ENCODE results near the gene NBPF1.
"Not testable (repeated sequence)": the region's sequence is repeated elsewhere in the genome, so short reads cannot be mapped to it uniquely, and the experiment has no call there.

The NBPF1 gene

DNA sequence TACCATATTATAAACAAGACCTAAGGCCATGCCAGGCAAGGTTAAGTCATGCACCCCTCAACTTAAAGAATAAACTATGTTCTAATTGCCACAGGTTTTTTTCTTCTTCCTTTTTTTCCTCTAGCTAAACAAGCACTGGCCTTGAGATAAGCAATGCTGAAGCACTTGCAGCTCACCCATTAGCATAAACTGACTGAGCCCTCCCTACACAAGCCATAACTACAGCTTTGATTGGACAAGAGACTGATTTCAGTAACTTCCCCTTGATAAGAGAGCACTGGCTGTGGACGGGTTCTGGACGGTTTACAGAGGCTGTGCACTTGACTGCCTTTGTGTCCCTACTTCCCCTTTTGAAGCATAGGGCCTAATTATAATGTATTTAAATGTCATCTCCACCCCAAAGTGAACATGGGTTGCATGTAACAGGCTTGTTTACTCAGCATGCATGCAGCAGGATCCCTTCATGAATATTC lies 72.9 kb downstream of the NBPF1 start:
- not testable (repeated sequence) for DNase-seq

- DNase-seq, result not testable (repeated sequence)
Measured at GRCh38 chr1:16537528-16537927, 75.8 kb downstream of the NBPF1 start.

- not testable (repeated sequence) for DNase-seq
Measured at GRCh38 chr1:16536796-16537195, 76.6 kb downstream of the NBPF1 start.

GRCh38 chr1:16535898-16536297 lies 77.5 kb downstream of the NBPF1 start:
- not testable (repeated sequence) for DNase-seq

- not testable (repeated sequence) for DNase-seq
Measured at GRCh38 chr1:16535487-16535886, 77.9 kb downstream of the NBPF1 start.

DNA sequence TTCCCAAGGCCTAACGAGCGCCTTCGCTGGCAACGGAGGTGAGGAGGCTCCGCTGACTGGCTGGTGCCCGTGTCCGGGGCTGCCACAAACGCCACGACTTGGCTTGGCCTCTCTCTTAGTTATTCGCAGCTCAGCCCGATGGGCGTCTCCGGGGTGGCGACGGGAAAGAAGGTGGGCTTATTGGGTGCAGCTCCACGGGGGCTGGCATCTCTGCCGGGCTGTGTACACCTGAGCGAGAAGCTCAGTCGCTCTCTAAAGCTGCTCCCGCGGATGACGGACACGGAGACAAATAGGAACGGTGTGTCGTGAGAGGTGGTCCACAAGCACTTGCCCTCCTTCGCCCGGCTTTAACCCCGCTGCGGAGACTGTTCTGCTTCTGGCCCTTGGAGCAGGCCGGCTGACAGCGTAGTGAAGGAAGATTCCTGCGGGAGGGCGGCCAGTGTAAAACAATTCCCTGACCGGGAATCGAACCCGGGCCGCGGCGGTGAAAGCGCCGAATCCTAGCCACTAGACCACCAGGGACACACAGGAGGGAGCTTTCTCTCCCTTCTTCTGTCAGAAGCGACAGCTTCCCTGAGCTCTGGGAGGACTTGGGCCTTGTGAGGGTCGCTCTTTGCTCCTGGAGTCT lies 78.4 kb downstream of the NBPF1 start:
- DNase-seq, result not testable (repeated sequence)

DNA sequence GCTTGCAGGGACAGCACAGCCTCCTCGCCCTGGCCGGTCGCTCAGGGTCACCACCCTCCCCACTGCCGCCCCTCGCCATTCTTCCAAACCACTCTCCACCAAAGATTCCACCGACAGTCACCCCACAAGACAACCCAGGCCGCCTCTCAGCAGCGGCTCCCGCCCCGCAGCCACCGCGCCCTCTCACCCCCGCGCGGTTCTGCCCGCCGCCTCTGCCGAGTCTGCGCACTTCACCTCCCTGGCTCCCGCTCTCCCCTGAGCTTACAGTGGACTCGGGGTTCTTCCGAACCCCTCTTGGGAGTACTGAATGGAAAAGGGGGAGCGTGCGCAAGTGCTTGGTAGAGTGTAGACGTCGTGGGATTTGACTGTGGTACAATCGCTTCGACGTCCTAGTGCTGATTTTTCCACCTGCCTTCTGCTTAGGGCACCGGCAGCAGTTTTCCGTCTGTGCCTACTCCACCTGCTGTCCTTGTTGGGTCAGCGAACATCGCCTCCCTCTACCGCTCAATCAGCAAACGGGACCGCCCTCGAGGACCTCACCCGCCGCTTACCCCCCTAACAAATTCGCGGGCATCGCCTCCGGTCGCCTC lies 79.0 kb downstream of the NBPF1 start:
- DNase-seq, result not testable (repeated sequence)

GRCh38 chr1:16532235-16532991 lies 81.0 kb downstream of the NBPF1 start:
- not testable (repeated sequence) for DNase-seq

DNA sequence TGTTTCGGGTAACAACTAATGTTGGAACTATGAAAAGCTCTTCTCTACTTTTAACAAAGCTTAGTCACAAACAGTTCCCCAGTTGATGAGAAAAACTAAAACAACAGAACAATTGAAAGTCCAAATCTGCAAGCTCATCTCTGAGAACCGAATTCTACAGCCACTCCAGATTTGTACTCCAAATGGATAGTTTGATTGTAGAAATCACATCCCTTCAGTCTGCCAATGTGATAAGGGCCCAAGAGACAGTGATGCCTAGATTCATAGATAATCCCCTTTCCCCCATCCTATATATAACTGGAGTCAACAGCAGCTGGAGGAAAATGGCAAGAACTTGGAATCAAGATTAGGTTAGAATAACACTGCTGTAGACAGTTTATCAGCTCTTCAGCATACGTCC lies 85.0 kb downstream of the NBPF1 start:
- DNase-seq, result not testable (repeated sequence)

- not testable (repeated sequence) for DNase-seq
Measured at GRCh38 chr1:16525769-16526168, 87.6 kb downstream of the NBPF1 start.

DNA sequence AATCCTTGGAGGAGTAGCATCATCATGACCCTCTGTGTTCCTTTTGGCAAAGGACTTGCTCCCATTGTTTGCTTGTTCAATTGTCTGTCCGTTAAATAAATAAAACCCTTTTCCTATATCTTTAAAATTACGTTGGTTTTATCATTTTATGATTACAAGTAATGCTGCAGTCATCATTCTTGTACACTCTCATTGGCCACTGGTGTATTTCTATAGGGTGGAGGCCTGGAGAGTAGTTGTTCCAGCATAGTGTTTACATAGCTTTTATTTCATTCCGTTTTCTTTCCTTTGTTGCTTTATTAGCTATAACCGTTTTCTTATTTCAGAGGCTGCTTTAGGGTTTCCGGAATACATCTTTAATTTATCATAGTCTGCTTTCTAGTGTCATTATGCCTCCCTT lies 91.7 kb downstream of the NBPF1 start:
- not testable (repeated sequence) for DNase-seq

GRCh38 chr1:16521288-16521583 lies 92.1 kb downstream of the NBPF1 start:
- no peak for DNase-seq

GRCh38 chr1:16520435-16521287 lies 92.7 kb downstream of the NBPF1 start:
- not testable (repeated sequence) for DNase-seq

- DNase-seq, result not testable (repeated sequence)
Measured at GRCh38 chr1:16519255-16519951, 94.0 kb downstream of the NBPF1 start.

DNA sequence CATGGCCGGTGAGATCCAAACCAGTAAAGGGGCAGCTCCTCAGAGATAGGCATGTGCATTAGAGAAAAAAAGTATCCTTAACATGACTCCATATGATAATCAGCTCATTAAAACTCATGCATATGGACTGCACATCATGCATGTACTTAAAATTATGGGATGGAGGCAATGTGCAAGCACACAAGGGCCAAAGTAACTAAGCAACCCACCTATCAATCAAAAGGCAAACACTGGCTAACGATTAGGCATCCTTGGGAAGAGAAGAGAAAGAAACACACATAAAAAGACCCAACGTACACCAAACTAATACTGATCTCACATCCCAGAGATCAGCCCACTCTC lies 94.5 kb downstream of the NBPF1 start:
- DNase-seq, result not testable (repeated sequence)

DNA sequence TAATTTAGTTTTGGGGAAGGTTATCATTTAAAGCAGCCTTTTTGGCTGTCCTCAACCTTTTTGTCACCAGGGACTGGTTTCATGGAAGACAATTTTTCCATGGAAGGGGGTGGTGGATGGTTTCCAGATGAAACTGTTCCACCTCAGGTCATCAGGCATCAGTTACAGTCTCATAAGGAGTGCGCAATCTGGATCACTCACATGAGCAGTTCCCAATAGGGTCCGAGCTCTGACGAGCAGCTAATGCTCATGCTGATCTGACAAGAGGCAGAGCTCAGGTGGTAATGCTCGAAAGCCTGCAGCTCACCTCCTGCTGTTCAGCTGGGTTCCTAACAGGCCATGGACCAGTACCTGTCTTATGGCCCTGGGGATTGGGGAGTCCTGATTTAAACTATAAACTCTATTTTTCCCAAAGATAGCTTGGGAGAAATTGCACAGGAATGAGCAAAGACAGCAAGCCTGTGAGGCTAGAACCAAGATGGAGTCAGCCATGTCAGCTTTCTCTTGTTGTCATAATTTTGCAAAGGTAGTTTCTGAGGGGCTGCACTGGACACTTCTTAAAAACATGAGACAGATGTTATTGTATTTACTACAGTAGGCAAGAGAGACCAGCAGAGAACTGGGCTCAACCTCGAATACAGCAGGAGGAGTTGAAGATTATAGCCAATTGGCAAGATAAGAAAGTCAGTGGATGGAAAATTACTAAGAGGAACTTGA lies 96.5 kb downstream of the NBPF1 start:
- not testable (repeated sequence) for DNase-seq

DNA sequence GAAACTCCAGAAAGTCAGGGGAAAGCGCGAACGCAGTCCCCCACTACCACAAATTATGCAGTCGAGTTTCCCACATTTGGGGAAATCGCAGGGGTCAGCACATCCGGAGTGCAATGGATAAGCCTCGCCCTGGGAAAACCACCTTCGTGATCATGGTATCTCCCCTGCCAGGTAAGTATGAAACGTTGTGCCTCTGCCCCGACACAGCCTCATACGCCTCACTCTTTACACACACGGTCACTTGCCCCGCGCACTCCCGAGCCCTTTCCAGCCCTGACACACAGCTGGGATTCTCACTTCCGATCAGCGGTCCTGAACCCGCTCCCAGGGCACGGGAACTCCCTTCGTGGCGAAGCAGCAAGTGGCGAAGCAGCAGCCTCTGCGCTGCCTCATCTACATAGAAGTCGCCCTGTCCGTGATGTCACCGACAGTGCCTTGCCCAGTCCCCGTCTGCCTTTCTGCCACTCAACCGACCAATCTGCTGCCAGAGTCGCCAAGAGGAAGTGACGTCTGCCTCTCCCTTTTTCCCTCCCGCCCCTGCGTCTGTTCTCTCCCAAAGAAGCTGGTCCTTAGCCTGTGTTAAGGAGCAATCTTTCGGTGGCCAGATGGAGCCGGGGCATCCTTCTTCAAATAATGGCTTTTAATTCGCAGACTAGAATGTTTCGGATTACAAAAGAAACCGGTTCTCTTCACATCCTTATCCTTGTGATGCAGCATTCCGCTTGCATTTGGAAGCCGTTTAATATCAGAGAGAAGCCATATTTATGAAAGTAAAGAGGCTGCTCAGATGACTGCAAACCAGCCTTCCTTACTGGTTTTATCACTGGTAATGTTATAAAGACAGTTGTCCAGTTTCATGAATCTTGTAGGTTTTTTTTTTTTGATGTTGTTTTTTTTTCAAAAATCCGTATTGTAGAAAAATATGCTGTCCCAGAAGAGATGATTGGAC lies 99.0 kb downstream of the NBPF1 start, which contains the start of gene RNU1-1:
TSS of gene RNU1-1 (minus strand) at position 179 of the 949 bp plus-strand sequence.
- peak; percentile 60 to 65 for DNase-seq

GRCh38 chr1:16513412-16514106 lies 99.8 kb downstream of the NBPF1 start:
- peak; percentile 28 to 33 for DNase-seq

DNA sequence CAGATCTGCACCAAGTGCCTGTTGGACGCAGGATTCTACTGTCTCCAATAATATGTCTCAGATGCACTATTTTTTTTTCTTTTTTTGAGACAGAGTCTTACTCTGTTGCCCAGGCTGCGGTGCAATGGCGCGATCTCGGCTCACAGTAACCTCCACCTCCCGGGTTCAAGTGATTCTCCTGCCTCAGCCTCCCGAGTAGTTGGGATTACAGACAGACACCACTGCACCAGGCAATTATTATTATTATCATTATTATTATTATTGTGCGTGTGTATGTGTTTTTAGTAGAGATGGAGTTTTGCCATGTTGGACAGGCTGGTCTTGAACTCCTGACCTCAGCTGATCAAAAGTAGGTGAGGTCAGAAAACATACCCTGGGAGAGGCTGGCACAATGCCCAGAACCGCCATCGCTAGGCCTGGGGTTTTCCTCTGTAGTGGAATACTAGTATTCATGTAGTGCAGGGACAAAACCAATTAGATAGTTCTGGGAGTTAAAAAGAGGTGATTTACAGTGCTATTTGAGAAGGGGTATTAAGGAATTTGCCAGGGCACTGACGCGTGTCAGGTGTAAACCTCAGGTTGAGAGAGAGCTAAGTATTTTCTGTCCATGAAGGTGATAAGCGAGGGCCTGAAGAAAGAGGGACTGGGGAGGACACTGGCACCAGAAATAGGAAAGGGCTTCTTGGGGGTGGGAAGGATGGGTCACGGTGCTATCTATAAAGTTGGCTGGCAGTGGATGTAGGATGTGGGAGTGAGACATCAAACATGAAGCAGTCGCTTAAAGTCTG lies 100.5 kb downstream of the NBPF1 start:
- DNase-seq, result not testable (repeated sequence)
